GM21423 (cell line): ENCODE results near the gene MYLK.
"Not testable (repeated sequence)": the region's sequence is repeated elsewhere in the genome, so short reads cannot be mapped to it uniquely, and the experiment has no call there.

Source experiments
- ATAC-seq: cut with Tn5 transposase; IDR thresholded peaks from one replicate; pipeline ENCODE4 v1.9.1; 2021; ENCODE audit warnings: mild to moderate bottlenecking, moderate library complexity; ENCODE audit not compliant: unreplicated experiment

MYLK gene

DNA sequence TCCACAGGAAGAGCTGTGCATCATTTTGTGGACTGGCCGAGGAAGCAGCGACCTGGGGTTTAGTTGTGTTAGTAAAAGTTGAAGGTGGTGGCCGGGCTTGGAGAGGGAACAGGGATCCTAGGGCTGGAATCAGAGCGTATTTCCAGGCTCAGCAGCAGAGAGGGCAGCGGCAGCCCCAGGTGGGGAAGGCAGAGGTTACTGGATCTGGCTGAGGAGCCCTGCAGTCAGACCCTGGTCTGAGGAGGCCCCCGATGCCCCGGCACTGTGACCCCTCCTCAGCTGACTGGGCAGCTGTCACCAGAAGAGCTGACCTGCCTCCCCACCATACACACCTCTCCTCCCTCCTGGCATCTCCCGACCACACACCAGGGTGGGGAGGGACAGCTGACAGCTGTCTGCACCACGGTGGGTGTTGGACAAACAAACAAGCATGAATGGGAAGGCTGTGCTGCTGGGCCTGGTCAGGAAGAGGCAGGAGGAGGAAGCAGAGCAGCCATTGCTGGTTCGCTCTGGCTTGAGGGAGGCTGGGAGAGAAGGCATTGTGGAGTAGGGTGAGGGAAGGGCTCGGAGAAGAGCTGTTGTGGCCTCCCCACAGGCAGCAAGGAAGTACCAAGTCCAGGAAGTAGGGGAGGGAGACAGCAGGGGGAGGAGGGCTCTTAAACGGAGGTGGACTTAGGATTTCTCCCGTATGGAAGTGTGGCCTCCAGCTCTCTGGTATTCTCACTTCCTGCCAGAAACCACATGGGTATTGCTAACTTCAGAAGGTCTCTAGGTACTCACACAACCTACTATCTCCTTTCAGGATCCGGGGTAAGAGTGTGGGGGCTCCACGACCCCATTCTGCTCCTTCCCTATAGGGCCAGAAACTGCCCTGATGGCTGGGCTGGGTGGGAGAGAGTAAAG is 249.7 kb downstream of the MYLK start:
- ATAC-seq: no peak

DNA sequence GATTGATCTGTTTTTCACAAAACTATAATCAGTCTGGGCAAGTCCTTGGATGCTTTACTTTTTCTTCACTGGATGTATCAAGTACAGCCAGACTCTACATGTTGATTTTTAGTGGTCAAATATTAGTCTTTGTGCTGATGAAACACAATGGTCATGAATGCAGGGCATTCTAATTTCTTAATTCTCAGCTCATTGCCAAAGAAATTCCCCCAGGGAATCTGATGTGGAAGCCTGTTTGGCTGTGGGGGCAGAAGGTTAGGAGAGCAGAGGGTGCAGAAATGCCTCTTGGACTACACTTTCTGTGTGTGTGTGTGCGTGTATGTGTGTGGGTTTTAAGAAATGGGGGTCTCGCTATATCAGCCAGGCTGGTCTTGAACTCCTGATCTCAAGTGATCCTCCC is 250.6 kb downstream of the MYLK start:
- ATAC-seq: no peak

GRCh38 chr3:123632161-123632655 is 251.9 kb downstream of the MYLK start:
- ATAC-seq: no peak

DNA sequence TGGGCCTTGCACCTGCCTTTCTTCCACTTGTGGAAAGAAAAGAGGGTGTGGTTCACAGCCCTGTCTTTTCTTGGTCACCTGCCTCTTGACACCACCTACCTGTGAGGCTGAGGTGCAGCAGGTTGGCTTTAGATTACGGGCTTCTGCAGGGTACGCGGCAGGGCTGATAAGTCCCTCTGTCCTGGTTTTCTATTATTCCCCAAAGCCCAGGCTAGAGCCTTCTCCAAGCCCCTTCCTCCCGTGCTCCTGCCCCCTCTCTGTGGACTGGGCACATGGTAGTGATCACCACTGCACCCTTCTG is 254.4 kb downstream of the MYLK start:
- no peak for ATAC-seq

GRCh38 chr3:123628996-123629746 is 255.0 kb downstream of the MYLK start:
- no peak for ATAC-seq

DNA sequence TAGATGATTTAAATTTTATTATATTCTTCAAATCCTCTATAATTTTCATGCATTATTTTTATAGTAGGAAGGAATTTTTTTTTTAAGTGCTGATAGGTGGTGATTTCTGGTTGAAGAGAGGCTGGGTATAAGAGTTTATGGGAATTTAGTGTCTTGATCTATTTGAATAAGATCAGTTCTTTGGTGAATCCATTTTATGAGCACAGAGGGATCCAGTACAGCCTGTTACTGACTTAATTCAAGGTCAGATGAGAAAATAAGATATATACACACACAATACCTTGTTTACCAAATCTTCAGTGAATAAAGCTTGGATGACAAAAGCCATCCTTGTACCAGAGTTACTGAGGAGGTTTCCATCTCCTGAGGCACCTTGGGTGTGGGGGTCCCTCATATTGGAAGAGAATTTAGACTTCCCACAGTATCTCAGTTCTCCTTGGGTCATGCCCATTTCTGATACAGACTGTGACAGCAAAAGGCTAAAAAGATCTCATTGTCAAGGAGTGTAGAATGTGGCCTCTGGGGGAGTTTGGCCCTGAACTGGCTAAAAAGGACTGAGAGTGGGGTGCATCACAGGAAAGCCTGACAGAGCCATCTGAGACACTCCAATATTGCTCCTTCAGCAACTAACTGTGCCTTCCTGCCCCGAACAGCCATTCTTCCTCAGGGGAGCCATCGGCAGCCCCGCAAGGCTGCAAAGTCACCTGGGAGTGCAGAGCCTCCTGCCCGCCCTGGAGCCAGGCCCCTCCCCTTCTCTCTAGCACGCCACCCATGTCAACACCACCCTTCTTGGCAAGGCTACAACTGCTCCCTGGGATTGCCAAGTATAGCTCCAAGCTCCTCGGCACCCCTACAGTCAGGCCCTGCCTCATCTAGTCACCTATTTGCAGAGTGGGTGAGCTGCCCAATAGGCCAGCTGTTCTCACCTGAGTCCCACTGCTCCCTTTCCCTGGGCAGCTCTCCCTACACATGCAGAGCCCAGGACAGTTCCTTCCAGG is 256.2 kb downstream of the MYLK start:
- ATAC-seq: no peak

GRCh38 chr3:123626881-123627280 is 257.3 kb downstream of the MYLK start:
- ATAC-seq: no peak

DNA sequence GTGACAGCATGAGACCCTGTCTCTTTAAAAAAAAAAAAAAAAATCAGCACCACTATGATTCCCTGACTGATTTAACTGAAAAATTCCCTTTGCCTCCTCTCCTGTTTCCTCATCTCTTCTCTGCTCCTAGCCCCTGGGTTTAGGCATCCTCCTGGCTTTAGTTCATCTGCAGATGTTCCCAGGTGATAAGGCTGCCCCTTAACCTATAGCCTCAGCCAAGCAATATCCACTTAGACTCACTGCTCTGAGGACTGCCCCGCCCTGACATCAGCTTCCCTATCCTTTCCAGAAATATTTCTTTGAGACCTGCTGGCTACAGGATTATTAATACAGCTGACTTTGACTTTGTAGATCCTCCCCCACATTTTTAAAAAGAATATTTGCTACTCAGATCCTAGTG is 259.8 kb downstream of the MYLK start:
- ATAC-seq: no peak

DNA sequence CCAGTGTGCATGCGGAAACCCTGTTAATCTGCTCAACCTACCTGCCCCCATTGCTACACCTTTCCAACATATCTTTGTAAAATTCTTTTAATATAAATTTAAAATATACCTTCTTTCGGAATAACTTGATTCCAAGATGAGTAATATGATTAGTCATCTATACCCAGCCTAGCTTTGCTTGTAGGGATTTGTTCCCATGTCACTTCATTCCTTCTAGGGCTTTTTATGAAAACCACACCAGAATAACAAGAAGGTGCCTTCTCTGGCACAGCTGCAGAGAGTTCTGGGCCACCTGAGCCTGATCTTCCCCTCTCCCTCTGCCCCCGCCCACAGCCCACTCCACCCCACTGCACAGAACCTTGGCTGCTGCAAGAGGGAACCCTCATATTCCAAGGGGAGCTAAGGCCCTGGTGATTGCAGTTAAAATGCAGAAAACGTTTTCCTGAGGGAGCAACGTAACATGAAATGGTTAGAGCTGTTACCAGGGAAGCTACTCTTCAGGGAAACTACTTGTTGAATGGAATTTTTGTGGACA is 260.7 kb downstream of the MYLK start:
- no peak for ATAC-seq

DNA sequence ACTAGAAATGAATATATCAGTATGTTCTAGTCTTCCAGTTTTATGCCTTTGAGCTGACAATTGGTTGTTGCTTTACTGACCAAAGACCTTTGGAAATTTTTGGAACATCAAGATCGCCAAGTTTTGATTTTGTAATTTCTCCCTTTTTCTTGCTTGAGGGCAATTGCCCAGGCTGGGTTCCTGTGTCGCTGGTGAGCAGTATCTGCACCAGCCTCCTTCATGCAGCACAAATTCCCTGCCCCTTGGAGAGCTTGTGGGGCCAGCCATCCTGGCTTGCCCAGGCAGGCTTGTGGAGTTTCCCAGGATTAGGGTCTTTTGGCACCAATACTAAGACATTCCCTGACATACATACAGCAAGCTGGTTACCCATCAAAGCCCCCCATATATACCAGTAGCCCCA is 261.4 kb downstream of the MYLK start:
- no peak for ATAC-seq

DNA sequence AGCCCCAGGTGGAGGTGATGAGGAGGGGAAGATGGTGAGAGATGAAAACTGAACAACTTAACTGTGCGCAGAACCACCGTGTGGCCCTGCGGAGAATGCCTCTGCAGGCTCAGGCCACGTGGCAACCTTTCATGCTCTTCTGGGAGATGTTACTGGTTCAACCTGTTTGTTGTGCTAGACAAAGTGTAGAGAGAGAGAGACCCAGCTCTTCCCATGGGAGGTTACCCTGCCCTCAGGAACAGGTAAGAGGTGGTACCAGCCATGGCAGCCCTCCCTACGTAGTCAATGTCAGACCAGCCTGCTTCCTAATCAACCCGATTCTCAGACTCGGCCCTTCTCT is 262.3 kb downstream of the MYLK start:
- ATAC-seq: no peak

GRCh38 chr3:123621186-123621849 is 262.8 kb downstream of the MYLK start:
- ATAC-seq: no peak

DNA sequence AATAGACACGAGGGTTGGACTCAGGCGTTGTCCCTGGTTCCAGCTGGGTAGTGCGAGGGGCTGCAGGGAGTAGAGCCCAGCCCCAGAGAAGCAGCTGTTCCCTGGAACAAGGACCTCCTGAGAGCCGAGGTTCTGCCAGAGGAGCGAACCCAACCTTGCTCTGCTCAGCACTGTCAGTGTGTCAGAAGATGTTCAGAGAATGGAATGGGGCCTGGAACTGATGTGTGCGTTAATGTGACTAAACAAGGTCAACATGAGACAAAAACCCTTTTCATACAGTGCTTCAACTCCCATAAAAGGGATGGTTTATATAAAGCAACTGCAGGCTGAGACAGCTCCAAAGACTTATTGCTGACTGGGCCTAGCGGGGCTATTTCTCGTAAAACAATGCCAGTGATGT is 263.8 kb downstream of the MYLK start:
- no peak for ATAC-seq

GRCh38 chr3:123618768-123619484 is 265.2 kb downstream of the MYLK start:
- no peak for ATAC-seq

DNA sequence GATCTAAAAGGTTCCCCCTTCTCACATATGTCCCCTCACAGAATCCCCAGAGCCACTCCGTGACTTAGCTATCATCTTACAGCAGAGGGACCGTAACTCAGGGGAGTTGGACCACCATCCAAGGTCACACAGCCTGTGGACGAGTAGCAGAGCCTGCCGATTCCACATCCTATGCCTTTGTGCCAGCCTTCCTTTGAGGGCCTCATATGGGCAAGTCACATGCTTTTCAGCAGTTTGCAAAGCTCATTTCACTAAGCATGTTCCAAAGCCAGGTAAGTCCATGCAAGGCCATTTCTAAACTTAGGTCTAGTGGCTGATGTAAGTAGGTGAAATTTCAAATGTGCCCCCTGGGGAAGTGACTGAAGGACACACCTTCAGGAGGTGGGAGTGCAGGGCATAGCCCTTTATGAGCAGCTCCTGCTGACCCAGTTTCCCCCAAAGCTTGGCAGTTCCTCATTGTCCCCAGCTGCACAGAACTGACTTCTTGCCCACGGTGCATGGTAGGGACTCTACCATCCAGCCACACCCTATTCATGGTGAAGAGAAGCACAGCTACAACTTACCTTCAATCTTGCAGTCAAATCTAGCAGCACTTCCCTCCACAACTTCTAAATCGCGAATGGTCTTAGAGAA is 265.9 kb downstream of the MYLK start:
- no peak for ATAC-seq

DNA sequence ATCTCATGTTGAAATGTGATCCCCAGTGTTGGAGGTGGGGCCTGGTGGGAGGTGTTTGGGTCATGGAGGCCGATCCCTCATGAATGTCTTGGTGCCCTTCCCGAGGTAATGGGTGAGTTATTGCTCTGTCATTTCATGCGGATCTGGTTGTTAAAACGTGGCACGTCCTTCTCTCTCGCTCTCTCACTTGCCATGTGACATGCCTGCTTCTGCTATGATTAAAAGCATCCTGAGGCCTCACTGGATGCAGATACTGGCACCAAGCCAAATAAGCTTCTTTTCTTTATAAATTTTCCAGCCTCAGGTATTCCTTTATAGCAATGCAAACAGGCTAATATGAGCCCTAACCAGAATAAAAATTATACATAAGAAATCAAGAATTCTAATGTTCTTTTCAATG is 267.5 kb downstream of the MYLK start:
- ATAC-seq: no peak

DNA sequence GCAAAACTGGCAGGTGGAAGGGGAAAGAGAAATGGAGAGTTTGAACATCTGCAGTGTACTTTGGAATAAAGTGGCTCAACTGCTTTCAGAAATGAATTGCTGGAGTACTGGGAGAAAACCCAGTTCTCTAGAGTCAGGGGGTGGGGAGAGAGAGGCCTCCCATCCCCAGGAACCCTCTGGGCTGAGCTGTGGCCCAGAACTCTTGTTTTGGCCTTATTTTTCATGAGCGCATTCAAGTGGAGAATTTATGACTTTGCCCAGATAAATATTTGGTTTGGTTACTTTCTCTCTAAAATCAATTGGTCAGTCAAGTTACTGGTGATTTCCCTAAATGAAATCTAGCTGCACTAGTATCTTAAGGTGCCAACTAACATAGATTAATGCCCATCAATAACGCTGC is 270.6 kb downstream of the MYLK start:
- no peak for ATAC-seq

- ATAC-seq: not testable (repeated sequence)
These were observed 272.5 kb downstream of the MYLK start for GRCh38 chr3:123611674-123612073.

- ATAC-seq: no peak
These were observed 273.1 kb downstream of the MYLK start for GRCh38 chr3:123611082-123611481.
